ENCODE measurements around the gene CARD11.

Gene CARD11

GRCh38 chr7:2905500-2905899, 138.2 kb downstream of the CARD11 start:
- DNase-seq (ENCODE audit: low read depth): no peak

- no peak for DNase-seq (ENCODE audit: low read depth)
These were observed 138.6 kb downstream of the CARD11 start for GRCh38 chr7:2905027-2905426.

GRCh38 chr7:2904202-2904601, 139.5 kb downstream of the CARD11 start:
- no peak for DNase-seq (ENCODE audit: low read depth)

DNA sequence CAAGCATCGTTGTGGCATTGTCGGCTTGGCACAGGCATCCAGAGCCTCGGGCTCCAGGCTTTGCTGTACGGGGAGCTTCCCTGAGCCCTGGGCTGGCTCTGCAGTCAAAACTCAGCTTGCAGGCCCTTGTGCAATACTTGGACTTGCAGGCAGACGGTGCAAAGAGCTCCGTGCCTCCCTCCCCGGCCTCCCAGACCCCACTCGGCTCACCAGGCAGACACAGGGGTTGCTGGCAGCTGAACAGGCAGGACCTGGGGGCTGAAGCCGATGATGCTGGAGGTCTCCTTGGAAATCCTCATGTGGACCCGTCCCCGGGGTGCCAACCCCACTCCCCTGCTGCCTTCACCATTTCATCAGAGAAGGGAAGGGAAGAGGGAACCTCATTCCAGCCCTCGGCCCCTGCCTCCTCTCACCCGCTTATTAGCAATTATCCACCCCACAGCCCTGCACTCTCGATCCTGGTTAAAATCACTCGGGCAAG, 139.9 kb downstream of the CARD11 start:
- DNase-seq (ENCODE audit: low read depth): no peak

GRCh38 chr7:2897023-2897422, 146.6 kb downstream of the CARD11 start:
- DNase-seq (ENCODE audit: low read depth): no peak

- no peak for DNase-seq (ENCODE audit: low read depth)
These were observed 147.5 kb downstream of the CARD11 start for GRCh38 chr7:2896131-2896530.

DNA sequence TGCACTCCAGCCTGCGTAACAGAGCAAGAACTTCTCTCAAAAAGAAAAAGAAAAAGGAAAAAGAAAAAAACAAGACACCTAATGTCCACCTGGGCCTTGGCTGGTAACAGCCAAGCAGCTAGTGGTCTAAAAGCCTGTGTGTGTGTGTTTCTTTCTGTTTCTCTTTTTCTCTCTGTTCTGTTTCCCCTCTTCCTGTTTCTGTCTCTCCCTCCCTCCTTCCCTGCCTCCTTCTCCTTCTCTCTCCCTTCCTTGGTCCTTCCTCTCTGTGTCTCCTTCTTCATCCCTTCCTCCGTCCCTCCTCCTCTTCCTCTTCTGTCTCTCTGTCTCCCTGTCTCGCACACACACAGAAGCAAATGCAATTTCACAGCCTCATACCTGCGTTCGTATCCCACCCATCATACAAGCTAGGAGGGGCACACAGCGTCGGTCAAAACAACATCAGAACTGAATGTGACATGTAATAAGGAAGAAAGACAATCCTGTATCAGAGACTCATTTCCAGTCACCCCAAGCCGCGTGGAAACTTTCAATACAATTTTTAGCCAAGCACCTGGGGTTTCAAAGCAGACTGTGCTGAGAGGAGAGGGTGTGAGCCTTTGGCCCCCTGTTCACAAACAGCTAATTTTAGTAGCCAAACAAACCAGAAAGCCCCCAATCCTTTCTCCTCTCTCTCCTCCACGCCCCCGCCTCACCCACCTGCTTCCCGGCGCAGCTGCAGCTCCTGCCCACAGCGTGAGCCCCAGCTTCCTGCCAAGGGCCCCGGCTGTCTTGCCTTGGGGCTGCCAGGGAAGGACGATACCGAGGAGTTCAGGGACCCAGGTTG, 149.3 kb downstream of the CARD11 start:
- DNase-seq (ENCODE audit: low read depth): no peak

DNA sequence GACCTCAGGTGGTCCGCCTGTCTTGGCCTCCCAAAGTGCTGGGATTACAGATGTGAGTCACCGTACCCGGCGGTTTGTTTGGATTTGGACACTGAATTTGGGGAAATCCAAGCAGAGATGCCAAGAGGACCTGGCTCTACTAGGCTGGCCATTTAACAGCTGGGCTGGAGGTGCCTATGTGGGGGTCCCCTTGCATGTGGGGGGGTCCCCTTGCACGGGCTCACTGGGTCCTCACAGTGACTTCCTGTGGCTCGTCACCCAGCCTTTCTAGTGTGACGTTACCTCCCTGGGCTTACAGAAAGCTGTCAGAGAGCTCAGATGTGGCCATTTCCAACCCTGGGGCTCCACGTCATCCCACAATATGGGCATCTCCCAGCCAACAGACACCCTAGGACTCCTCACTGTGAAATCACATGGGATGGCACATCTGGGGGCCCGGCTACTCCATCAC, 150.2 kb downstream of the CARD11 start:
- DNase-seq (ENCODE audit: low read depth): no peak

GRCh38 chr7:2892549-2892948, 151.1 kb downstream of the CARD11 start:
- no peak for DNase-seq (ENCODE audit: low read depth)

DNA sequence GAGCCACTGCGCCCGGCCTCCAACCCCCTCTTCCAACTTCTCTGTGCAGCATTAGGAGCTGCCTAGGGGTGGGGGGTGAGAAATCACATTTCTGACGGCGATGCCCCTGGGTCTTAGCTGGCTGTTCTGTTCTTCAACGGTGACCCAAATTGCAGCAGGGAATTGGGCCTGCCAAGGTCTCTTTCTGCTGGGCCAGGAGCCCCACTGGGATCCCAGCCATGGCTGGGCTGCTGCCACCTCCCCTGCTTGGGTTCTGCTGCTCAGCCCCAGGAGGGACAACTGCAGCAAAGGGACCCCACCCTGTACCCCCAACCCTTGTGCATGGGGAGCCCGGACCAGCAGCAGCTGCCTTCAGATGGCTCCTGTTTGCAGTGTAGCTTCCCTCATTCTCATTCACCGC, 155.9 kb downstream of the CARD11 start:
- DNase-seq (ENCODE audit: low read depth): no peak

- DNase-seq (ENCODE audit: low read depth): peak; percentile 26
These were observed 156.8 kb downstream of the CARD11 start for GRCh38 chr7:2886900-2887299.

GRCh38 chr7:2886391-2886790, 157.3 kb downstream of the CARD11 start:
- no peak for DNase-seq (ENCODE audit: low read depth)

- no peak for DNase-seq (ENCODE audit: low read depth)
These were observed 159.5 kb downstream of the CARD11 start for GRCh38 chr7:2884161-2884560.

DNA sequence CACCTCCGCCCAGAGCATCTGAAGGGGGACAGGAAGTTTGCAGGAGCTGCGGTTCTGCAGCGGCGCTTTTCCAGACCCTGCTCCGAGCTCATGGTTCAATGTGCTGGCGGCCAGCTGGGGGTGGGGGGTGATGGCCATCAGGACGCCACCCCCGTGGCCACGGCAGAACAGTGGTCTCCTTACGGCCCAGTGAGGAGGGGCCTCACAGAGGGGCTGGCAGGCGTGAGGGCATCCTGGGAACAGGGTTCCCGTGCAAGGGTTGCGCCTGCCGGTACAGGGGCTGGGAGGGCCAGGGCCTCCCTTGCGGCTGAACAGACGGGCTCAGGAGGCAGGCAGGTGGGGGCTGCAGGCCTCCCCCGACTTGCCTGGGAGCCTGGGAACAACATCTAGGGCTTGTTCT, 160.6 kb downstream of the CARD11 start:
- DNase-seq (ENCODE audit: low read depth): no peak

GRCh38 chr7:2882111-2882510, 161.6 kb downstream of the CARD11 start:
- DNase-seq (ENCODE audit: low read depth): no peak

- no peak for DNase-seq (ENCODE audit: low read depth)
These were observed 162.7 kb downstream of the CARD11 start for GRCh38 chr7:2880874-2881533.

DNA sequence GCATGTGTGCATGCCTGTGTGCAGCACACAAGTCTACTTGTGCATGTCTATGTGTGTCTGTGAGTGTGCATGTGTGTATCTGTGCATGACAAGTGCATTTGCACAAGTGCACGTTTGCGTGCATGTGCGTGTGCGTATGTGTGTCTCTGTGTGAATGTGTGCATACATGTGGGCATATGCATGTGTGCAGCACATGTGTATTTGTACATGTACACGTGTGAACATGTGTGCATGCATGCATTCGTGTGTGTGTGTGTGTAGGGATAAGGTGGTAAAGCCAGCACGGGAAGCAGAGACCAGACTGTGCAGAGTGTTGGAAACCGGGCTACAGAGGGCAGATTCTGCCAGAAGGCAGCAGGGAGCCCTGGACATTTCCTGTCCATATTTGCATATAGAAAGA, 163.6 kb downstream of the CARD11 start:
- DNase-seq (ENCODE audit: low read depth): no peak

DNA sequence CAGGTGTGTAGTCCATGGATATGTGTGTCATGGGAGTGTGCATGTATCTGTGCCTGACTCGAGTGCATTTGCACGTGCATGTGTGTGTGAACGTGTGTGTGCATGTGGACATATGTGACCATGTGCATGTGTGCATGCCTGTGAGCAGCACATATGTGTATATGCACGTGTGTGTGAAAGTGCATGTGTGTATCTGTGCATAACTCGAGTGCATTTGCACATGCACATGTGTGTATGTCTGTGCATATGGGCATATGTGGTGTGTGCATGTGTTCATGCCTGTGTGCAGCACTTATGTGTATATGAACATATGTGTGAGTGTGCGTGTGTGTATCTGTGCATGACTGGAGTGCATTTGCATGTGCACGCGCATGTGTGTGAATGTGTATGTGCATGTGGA, 164.3 kb downstream of the CARD11 start:
- no peak for DNase-seq (ENCODE audit: low read depth)

- DNase-seq (ENCODE audit: low read depth): no peak
These were observed 165.4 kb downstream of the CARD11 start for GRCh38 chr7:2878306-2878705.

DNA sequence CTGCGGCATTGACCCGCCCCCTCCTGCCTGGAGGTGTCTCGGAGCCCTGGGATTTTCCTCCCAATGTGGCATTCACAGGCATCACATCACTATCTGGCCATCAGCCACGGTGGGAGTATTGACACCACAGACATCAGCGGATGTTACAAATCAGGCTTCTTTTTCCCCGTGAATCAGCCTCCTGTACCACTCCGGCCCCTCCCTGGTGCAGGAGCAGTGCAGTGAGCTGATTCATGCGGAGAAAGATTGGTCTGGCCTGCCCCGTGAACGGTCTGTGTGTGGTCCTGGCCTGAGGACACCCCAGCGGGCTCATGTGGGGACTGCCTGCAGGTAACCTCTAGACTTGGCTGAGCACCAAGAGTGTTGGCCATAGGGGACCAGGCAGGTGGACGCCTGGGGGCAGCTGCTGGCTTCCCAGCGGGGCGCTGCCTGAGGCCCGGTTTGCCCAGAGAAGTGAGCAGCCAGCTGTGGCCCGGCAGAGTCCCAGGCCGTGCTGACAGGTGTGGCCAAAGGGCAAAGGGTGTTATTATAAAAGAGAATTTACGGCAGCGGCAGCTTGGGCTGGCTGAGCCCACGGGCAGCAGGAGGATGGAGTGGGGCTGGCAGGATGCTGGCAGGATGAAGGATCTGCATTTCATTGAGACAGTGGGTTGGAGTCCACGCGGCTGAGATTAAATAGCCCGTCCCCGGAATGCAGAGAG, 167.5 kb downstream of the CARD11 start:
- peak; percentile 91 for DNase-seq (ENCODE audit: low read depth)

- peak; percentile 92 for DNase-seq (ENCODE audit: low read depth)
These were observed 169.7 kb downstream of the CARD11 start for GRCh38 chr7:2873686-2874551.

DNA sequence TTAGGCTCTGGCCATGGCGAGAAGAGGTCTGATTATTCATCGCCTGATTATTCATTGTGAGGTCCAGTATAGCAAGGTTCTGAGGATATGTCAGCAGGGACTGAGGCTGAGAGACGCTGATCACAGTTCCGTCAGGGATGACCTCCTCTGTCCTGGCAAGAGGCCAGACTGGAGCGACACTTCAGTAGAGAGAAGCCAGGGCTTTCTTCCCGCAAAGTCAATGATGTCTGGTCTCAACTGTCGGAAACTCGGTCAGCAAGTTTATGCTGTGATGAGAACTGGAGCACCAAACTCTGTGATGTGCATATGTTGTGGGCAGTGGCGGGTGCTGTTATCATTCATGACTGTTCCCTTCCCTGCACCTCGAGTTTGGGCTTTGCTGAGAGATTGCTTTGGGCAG, 170.5 kb downstream of the CARD11 start:
- no peak for DNase-seq (ENCODE audit: low read depth)
